ENCODE measurements around the gene C10orf105. TPM values are rescaled to one million over a fixed set of nuclear protein-coding genes. Genes with fewer than 3 reads are reported as not detected.

C10orf105 gene
- total RNA-seq = not detected in 2 replicates

GRCh38 chr10:71719464-71720201 is at the start of gene C10orf105:
C10orf105 (minus strand) TSS chr10:71719778; CDS start chr10:71716337, 3,441 bp downstream.

Other genes with a start within 250 kb of the C10orf105 start
- 13.9 and 32.5 TPM in 2 replicates for gene VSIR, start 53.7 kb upstream of the C10orf105 start, total RNA-seq
- 878 and 914 TPM in 2 replicates for gene PSAP, start 131.5 kb upstream of the C10orf105 start, total RNA-seq
- gene CHST3, start 244.6 kb upstream of the C10orf105 start, total RNA-seq = 19.5 and 33.9 TPM in 2 replicates